Naive B cell (primary cell): ENCODE measurements around the gene FBXO15. TPM values are rescaled to one million over a fixed set of nuclear protein-coding genes. Genes with fewer than 3 reads are reported as not detected.

Experiments used
- ATAC-seq, 2 donors: fragments of 150-1000 bp; cut with Tn5 transposase; 2 replicates each; pipeline ENCODE4 v1.10.0; 2021; ENCODE audit warnings: low read depth in 2 of 2, mild to moderate bottlenecking in 2 of 2, moderate library complexity in 2 of 2
- DNase-seq: peaks from one replicate; pipeline ENCODE4 v3.0.0; 2022
- H3K27ac Mint-ChIP-seq, 6 donors: one replicate each; pipeline ENCODE4 v1.8.0; 2020 to 2022; ENCODE audit warnings: mild to moderate bottlenecking in 6 of 6, mixed read lengths in 6 of 6, moderate library complexity in 5 of 6, inconsistent platforms in 2 of 6
- H3K27me3 Mint-ChIP-seq, 3 donors: one replicate each; pipeline ENCODE4 v1.8.0; 2021 to 2022; ENCODE audit warnings: mixed read lengths in 3 of 3, mild to moderate bottlenecking in 1 of 3
- H3K36me3 Mint-ChIP-seq, 2 donors: one replicate each; pipeline ENCODE4 v1.8.0; 2020 to 2022; ENCODE audit warnings: mixed read lengths in 2 of 2, inconsistent platforms in 1 of 2, mild to moderate bottlenecking in 1 of 2
- H3K4me1 Mint-ChIP-seq, 3 donors: one replicate each; pipeline ENCODE4 v1.8.0; 2020 to 2022; ENCODE audit warnings: mixed read lengths in 3 of 3, inconsistent platforms in 1 of 3, mild to moderate bottlenecking in 1 of 3, moderate library complexity in 1 of 3
- H3K4me3 Mint-ChIP-seq, 8 donors: one replicate each; pipeline ENCODE4 v1.8.0; 2020 to 2022; ENCODE audit warnings: mild to moderate bottlenecking in 8 of 8, mixed read lengths in 8 of 8, moderate library complexity in 8 of 8, inconsistent platforms in 2 of 8
- H3K9me3 Mint-ChIP-seq, 7 donors: one replicate each; pipeline ENCODE4 v1.8.0; 2020 to 2022; ENCODE audit warnings: mixed read lengths in 7 of 7, mild to moderate bottlenecking in 5 of 7, inconsistent platforms in 2 of 7, moderate library complexity in 1 of 7
- polyA plus RNA-seq, 6 donors: library from polyadenylated mRNA; unstranded; fragments of 300-500 nt; fragmentation: Illumina TruSeq; gene quantifications; one replicate each; pipeline ENCODE4 v1.2.3, GENCODE V29; 2021; ENCODE audit warnings: low read depth in 6 of 6

FBXO15 gene
- polyA plus RNA-seq, 6 donors from 2014 or later: 2.0 to 10.5 (median 3.6) TPM

DNA sequence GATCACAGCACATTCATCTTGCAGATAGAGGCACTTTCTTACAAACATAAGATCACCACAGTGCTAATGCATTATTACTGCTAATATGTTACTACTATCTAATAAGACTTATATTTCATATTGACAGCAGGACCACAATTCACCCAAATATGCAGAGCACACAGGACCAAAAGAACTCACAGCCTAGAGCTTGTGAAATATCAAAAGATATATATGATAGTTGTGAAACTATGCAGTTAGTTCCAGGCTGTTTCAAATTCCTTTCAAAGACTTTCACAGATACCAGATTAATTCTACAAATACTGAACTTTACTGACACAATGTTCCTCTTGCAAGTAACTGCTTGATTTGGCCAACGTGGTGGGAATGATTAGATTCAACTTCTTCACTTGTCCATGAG is 23.0 kb downstream of the FBXO15 start:
- Mint-ChIP-seq H3K9me3 (no peaks in the 10 kb centered on the region), H3K4me1 (peaks cover 0 to 3% (median 0%) of the 10 kb centered on the region in 3 donors), H3K27ac (no peak overlapping the region), H3K27me3 (peaks cover 3 to 7% (median 5%) of the 10 kb centered on the region in 3 donors), H3K36me3 (peaks cover 0 to 7% of the 10 kb centered on the region in 2 donors), H3K4me3 (no peak overlapping the region)
- DNase-seq (no peak), ATAC-seq (no peak)

DNA sequence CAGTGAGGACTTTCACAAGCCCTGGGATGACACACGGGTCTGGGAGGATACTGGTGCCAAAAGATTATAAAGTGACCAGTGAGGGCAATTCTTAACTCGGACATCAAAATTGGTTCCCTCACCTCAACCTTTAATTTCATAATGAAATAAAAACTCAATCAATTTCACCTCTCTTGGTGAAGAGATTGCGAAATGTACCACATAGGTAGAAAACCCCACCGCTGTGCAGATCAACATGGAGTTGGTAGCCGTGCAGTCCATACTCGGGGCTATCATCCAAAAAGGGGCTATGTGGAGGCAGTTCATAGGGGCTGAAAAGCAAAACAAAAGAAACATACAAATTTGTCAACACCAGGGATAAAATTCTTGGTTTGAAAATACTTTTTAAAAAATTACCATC is 24.4 kb downstream of the FBXO15 start:
- DNase-seq (no peak), ATAC-seq (no peak)
- Mint-ChIP-seq H3K36me3 (peaks cover 0 to 7% of the 10 kb centered on the region in 2 donors), H3K9me3 (no peaks in the 10 kb centered on the region), H3K27me3 (peaks cover 3 to 9% (median 7%) of the 10 kb centered on the region in 3 donors), H3K4me3 (no peak overlapping the region), H3K27ac (no peak overlapping the region), H3K4me1 (peaks cover 0 to 3% (median 0%) of the 10 kb centered on the region in 3 donors)

DNA sequence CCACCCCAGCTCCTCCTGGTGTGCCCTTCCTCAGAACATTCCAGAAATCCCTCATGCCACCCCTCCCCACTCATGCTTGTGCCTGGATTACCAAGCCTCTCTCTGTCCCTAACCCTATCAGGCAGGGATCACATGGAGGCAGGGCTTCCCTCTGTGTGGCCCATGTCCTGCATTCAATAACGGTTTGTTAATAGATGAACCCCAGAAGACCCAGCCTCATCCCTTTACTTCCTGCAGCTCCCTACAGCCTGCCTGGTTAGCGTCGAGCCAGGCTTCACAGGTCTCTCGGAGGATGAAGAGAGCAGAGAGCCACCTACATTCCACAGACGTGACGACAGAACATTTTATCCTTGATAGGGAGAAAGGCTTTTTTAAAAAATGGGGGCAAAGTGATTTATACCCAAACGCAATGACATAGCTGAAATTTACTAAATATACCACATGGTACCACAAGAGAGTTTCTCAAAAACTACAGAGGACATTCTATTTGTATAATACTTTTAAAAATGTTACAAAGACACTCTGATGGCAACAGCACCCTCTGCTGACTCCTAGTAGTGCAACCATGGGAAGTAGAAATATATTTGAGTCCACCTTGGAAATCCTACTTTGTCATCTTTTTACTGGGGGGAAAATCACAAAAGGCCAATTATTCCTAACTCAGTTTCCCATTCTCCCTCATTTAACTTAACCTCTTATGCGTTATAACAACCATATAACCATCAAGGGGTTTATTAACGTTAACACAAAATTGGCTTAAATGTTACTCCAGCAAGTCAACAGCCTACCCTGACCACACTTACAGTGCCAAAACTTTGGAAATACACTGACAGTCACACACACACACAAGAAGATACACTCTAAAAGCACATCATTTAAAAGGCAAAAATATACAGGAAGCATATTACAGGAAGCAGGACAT is 30.7 kb downstream of the FBXO15 start:
- peak; percentile 25 for DNase-seq
- H3K27me3 Mint-ChIP-seq: peaks cover 0 to 5% (median 0%) of the 10 kb centered on the region in 3 donors
- ATAC-seq: peak; percentile 30 to 58
- no peaks in the 10 kb centered on the region for H3K36me3 Mint-ChIP-seq
- H3K27ac Mint-ChIP-seq: peak overlapping the region in 2 of 6 donors; percentile 44 to 86
- H3K4me3 Mint-ChIP-seq: no peak overlapping the region
- peaks cover 0 to 10% (median 3%) of the 10 kb centered on the region in 7 donors for H3K9me3 Mint-ChIP-seq
- H3K4me1 Mint-ChIP-seq: peaks cover 7 to 13% (median 12%) of the 10 kb centered on the region in 3 donors

DNA sequence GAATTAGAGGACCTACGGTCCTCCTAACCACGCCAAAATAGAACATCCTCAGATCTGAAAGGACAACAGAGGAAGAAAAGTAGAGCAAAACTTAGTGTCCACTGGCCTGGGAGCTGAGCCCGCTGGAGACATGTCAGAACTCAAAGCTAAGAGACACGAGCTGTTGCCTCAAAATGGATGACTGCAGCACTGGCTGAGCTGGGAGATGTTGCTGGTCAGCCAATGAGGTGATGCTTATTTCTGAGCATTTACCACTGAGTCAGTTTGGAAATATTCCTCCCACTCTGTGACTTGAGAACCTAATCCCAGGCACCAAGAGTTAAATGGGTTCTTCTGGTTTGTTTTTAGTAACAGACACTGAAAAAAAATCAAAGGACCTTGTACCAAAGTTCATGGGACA is 32.6 kb downstream of the FBXO15 start:
- H3K4me3 Mint-ChIP-seq: no peak overlapping the region
- H3K36me3 Mint-ChIP-seq: no peaks in the 10 kb centered on the region
- peaks cover 7 to 17% (median 12%) of the 10 kb centered on the region in 3 donors for H3K4me1 Mint-ChIP-seq
- peaks cover 0 to 10% (median 3%) of the 10 kb centered on the region in 7 donors for H3K9me3 Mint-ChIP-seq
- peaks cover 0 to 5% (median 0%) of the 10 kb centered on the region in 3 donors for H3K27me3 Mint-ChIP-seq
- H3K27ac Mint-ChIP-seq: peak overlapping the region in 1 of 6 donors; percentile 27
- no peak for ATAC-seq
- DNase-seq: no peak

DNA sequence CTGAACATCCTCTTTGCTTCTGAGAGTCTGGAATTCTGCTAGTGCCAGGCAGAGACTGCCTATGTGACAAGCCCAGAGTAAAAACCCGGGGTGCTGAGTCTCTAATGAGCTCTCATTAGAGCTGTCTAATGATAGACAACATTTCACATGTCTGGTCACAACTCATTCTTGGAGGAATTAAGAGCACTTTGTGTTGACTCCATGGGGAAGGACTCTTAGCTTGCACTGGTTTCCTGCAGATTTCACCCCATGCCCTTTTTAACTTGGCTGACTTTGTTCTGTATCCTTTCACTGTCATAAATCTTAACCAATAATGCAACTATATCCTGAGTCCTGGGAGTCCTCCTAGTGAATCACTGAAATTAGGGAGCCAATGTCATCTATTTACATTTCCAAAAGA is 33.5 kb downstream of the FBXO15 start:
- peaks cover 11 to 17% (median 12%) of the 10 kb centered on the region in 3 donors for H3K4me1 Mint-ChIP-seq
- H3K9me3 Mint-ChIP-seq: peaks cover 0 to 14% (median 4%) of the 10 kb centered on the region in 7 donors
- peak overlapping the region in 2 of 6 donors; percentile 27 to 57 for H3K27ac Mint-ChIP-seq
- DNase-seq: no peak
- no peaks in the 10 kb centered on the region for H3K27me3 Mint-ChIP-seq
- no peak overlapping the region for H3K4me3 Mint-ChIP-seq
- peaks cover 2% of the 10 kb centered on the region in 2 donors for H3K36me3 Mint-ChIP-seq
- no peak for ATAC-seq

DNA sequence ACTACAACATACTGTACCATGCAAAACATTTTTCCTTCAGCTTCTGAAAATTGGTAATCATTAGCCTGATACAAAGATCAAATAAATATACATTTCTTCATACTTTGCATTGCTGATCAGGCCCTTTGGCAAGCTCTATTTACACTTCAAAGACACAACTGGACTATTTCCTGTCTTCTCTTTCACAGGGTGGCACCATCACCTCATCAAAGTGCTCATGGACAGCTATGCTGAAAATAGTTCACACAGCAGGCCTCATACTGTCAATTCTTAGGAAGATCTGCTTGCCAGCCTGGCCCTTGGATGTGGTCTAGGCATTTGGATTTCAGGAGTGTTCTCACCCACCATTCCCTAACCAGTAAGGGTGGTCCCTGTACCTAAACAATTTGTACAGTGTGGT is 33.9 kb downstream of the FBXO15 start:
- Mint-ChIP-seq H3K27ac (peak overlapping the region in 2 of 6 donors; percentile 30 to 57), H3K36me3 (peaks cover 6% of the 10 kb centered on the region in 2 donors), H3K9me3 (peaks cover 0 to 18% (median 7%) of the 10 kb centered on the region in 7 donors), H3K4me1 (peaks cover 11 to 17% (median 12%) of the 10 kb centered on the region in 3 donors), H3K4me3 (no peak overlapping the region), H3K27me3 (no peaks in the 10 kb centered on the region)
- DNase-seq (no peak), ATAC-seq (no peak)

DNA sequence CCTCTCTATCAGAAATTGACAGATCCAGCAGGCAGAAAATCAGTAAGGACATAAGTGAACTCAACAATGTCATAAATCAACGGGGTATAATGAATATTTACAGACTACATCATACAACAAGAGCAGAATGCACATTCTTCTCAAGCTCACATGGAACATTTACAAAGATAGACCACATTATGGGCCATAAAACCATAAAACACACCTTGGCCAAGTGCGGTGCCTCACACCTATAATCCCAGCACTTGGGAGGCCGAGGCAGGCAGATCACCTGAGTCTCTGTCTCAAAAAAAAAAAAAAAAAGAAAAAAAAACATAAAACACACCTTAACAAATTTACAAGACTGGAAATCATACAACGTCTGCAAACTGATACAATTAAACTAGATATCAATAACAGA is 36.7 kb downstream of the FBXO15 start:
- H3K27me3 Mint-ChIP-seq: no peaks in the 10 kb centered on the region
- H3K27ac Mint-ChIP-seq: no peak overlapping the region

DNA sequence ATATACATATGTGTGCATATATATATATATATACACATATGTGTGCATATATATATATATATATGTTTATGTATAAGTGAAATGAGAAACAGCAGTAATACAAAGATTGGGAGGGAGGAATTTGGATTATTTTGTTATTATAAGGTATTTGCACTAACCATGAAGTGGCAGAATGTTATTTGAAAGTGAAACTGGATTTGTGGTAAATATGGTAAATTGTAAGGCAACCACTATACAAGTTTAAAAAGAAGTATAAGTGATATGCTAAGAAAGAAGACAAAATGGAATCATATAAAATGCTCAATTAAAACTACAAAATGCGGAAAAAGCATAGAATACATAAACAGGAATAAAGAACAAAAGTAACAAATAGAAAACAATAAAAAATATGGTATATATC is 37.5 kb downstream of the FBXO15 start:
- DNase-seq (no peak), ATAC-seq (no peak)
- H3K4me3 Mint-ChIP-seq: no peak overlapping the region
- peaks cover 3 to 27% (median 10%) of the 10 kb centered on the region in 7 donors for H3K9me3 Mint-ChIP-seq
- H3K27ac Mint-ChIP-seq: no peak overlapping the region
- peaks cover 9 to 20% of the 10 kb centered on the region in 2 donors for H3K36me3 Mint-ChIP-seq
- H3K4me1 Mint-ChIP-seq: peaks cover 4 to 12% (median 12%) of the 10 kb centered on the region in 3 donors
- H3K27me3 Mint-ChIP-seq: no peaks in the 10 kb centered on the region

More for the DNA sequence above, 36.7 kb downstream of the FBXO15 start:
- DNase-seq (no peak), ATAC-seq (no peak)
- peaks cover 9 to 20% of the 10 kb centered on the region in 2 donors for H3K36me3 Mint-ChIP-seq
- no peak overlapping the region for H3K4me3 Mint-ChIP-seq
- H3K9me3 Mint-ChIP-seq: peaks cover 3 to 27% (median 10%) of the 10 kb centered on the region in 7 donors
- H3K4me1 Mint-ChIP-seq: peaks cover 4 to 12% (median 12%) of the 10 kb centered on the region in 3 donors

DNA sequence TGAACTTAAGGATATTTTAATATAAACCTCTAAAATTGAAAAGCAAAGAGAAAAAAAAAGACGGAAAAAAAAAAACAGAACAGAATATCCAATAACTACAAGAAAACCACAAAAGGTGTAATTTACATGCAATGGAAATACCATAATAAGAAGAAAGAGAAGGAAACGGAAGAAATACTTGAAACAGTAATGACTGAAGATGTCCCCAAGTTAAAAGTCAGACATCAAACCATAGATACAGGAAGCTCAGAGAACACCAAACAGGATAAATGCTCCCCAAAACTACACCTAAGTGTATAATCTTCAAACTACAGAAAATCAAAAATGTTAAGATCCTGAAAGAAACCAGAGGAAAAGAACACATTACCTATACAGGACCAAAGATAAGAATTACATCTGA is 39.2 kb downstream of the FBXO15 start:
- no peak for DNase-seq
- peaks cover 9 to 23% of the 10 kb centered on the region in 2 donors for H3K36me3 Mint-ChIP-seq
- no peaks in the 10 kb centered on the region for H3K27me3 Mint-ChIP-seq
- peaks cover 3 to 35% (median 18%) of the 10 kb centered on the region in 7 donors for H3K9me3 Mint-ChIP-seq
- H3K4me3 Mint-ChIP-seq: no peak overlapping the region
- ATAC-seq: no peak
- H3K27ac Mint-ChIP-seq: peak overlapping the region in 1 of 6 donors; percentile 21
- peaks cover 4 to 10% (median 7%) of the 10 kb centered on the region in 3 donors for H3K4me1 Mint-ChIP-seq

DNA sequence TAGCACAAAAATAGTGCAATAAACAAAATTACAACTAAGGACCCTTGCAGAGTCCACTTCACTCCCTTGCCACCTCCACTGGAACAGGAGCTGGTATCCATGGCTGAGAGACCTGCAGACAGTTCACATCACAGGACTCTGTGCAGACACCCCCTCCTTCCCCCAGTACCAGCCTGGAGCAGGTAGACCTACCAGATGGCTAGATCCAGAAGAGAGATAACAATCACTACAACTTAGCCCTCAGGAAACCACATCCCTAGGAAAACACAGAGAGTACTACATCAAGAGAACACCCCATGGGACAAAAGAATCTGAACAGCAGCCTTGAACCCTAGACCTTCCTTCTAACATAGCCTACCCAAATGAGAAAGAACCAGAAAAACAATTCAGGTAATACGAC is 49.8 kb downstream of the FBXO15 start:
- no peak for DNase-seq
- Mint-ChIP-seq H3K27ac (no peak overlapping the region), H3K36me3 (peaks cover 5 to 22% of the 10 kb centered on the region in 2 donors), H3K4me1 (peaks cover 0 to 3% (median under 1%) of the 10 kb centered on the region in 3 donors), H3K27me3 (peaks cover 4 to 36% (median 8%) of the 10 kb centered on the region in 3 donors), H3K9me3 (peaks cover 0 to 27% (median 17%) of the 10 kb centered on the region in 7 donors), H3K4me3 (no peak overlapping the region)
- ATAC-seq: no peak

DNA sequence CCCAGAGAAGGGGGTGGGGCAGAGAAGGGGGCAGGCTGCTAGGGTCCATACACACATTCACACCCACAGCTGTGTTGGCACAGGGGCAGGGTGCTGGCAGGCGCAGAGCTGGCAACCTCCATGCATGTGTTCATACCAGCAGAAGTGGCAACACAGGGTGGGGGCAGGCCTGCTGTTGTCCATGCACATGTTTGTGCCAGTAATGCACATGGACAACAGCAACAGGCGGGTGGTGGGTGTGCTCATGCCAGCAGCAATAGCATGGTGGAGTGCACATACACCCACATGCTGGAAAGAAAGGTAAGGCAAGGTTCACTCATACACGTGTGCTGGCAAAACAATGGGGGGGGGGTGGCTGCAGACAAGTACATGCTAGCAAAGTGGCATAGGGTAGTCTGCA is 54.7 kb downstream of the FBXO15 start:
- no peak for DNase-seq
- peaks cover 6 to 10% (median 6%) of the 10 kb centered on the region in 3 donors for H3K4me1 Mint-ChIP-seq
- peaks cover 8 to 15% of the 10 kb centered on the region in 2 donors for H3K36me3 Mint-ChIP-seq
- peaks cover 4 to 29% (median 8%) of the 10 kb centered on the region in 3 donors for H3K27me3 Mint-ChIP-seq
- no peak overlapping the region for H3K4me3 Mint-ChIP-seq
- H3K27ac Mint-ChIP-seq: no peak overlapping the region
- ATAC-seq: no peak
- H3K9me3 Mint-ChIP-seq: peaks cover 0 to 17% (median 2%) of the 10 kb centered on the region in 7 donors

DNA sequence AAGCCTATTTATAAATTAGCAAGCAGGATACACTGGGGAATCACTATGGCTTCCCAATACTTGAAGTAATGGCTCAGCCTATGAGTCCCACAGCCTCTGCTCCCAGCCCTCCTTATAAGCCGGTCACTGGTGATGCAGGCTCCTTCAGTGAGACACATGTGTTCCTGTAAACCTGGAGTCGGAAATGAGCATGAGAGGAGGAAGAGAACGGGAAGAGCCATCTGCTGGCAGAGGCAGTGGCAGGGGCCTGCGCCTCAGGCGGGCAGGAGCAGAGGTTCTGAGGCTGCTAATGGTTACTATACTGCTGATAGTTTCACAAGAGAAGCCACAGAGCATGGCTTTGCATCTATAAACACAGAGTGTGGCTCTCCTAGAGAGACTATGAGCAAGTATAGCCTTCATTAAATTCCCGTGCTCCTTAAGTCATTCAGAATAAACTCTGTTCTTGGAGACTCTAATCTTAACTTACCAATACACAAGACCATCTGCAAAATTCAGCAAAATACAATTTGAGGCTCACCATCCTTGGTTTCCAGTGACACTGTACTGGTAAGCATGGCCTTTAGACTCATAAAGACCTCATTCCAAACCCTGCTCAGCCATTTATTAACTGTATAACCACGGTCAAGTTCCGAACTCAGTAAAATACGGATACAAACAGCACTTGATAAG is 63.3 kb downstream of the FBXO15 start:
- Mint-ChIP-seq H3K4me3 (no peak overlapping the region), H3K9me3 (peaks cover 0 to 5% (median 0%) of the 10 kb centered on the region in 7 donors), H3K27me3 (no peaks in the 10 kb centered on the region)

DNA sequence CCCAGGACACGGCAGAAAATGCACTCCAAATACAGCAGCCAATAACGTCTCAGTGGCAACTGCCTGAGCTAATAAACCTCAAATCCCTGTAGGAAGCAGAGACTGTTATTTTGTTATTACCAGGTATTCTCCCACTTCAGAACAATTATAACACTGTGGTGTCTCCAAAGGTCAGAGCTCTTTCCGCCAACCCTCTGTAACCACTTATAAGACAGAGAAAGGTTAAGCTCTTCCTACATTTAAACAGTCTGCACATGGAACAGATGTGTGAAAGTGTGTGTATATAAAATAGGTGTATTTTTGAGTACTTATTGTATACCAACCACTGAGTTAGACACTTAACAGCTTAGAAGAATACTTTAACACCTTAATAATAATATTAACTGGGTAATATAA is 64.1 kb downstream of the FBXO15 start:
- H3K36me3 Mint-ChIP-seq: peaks cover 0 to 4% of the 10 kb centered on the region in 2 donors
- ATAC-seq (no peak), DNase-seq (no peak)
- peaks cover 19 to 24% (median 22%) of the 10 kb centered on the region in 3 donors for H3K4me1 Mint-ChIP-seq
- H3K27me3 Mint-ChIP-seq: peaks cover 0 to 5% (median 3%) of the 10 kb centered on the region in 3 donors
- H3K27ac Mint-ChIP-seq: peak overlapping the region in 3 of 6 donors; percentile 10 to 90 (median 54)
- no peaks in the 10 kb centered on the region for H3K9me3 Mint-ChIP-seq
- H3K4me3 Mint-ChIP-seq: no peak overlapping the region

More for the DNA sequence above, 63.3 kb downstream of the FBXO15 start:
- Mint-ChIP-seq H3K27ac (peak overlapping the region in 4 of 6 donors; percentile 44 to 90 (median 46)), H3K36me3 (peaks cover 0 to 4% of the 10 kb centered on the region in 2 donors), H3K4me1 (peaks cover 13 to 19% (median 16%) of the 10 kb centered on the region in 3 donors)
- no peak for DNase-seq
- no peak for ATAC-seq
